Motor neuron (in vitro differentiated cells): Measurements from ENCODE around the gene DOK7. TPM values are rescaled to one million over a fixed set of nuclear protein-coding genes. Genes with fewer than 3 reads are reported as not detected.

Experiments used
- ATAC-seq, 8 experiments: fragments of 200-7000 bp; cut with Tn5 transposase; replicated peaks in 6 of 8; 2 replicates each; pipeline ENCODE4 v1.8.0; 2021; ENCODE audit warnings: mild to moderate bottlenecking in 8 of 8, moderate library complexity in 8 of 8
- H3K27ac ChIP-seq, 2 donors: fragments of 250-450 bp; sonication (Bioruptor Pico); 2 replicates each; pipeline ENCODE4 v1.9.0; 2021; ENCODE audit warnings: antibody characterized with exemption in 2 of 2, mild to moderate bottlenecking in 2 of 2, moderate library complexity in 1 of 2
- H3K4me1 ChIP-seq, 2 donors: fragments of 250-450 bp; sonication (Bioruptor Pico); replicated peaks in 1 of 2; 2 replicates each; pipeline ENCODE4 v1.6.1; 2021; ENCODE audit warnings: antibody characterized with exemption in 2 of 2, mild to moderate bottlenecking in 2 of 2, moderate library complexity in 1 of 2
- H3K4me3 ChIP-seq, 5 donors: fragments of 250-450 bp; sonication (Bioruptor Pico); 2 replicates each; pipeline ENCODE4 v1.9.0; 2021; ENCODE audit warnings: antibody characterized with exemption in 5 of 5, mild to moderate bottlenecking in 5 of 5, moderate library complexity in 4 of 5
- WGBS, 10 experiments: fragments of 450-650 bp; shearing (Covaris generic); methylation state at CpG; one replicate each; pipeline ENCODE4 v1.0.0; 2022; 5-methylcytosine and 5-hydroxymethylcytosine counted together
- in situ Hi-C, 9 experiments: fragments of 400-800 bp; cut with MboI; loops; one replicate each; pipeline ENCODE4 v1.15.0; 2021; ENCODE audit warnings: low sequenced_read_pairs in 9 of 9, low pct_unique_long_range_greater_than_20kb in 2 of 9; ENCODE audit not compliant: unreplicated experiment in 9 of 9
- total RNA-seq, 8 experiments: library from RNA; unstranded; fragments of 300-600 nt; gene quantifications; 2 replicates each; pipeline versions ENCODE4 v1.2.3 to v1.2.4, GENCODE V29; 2022

The DOK7 gene
- total RNA-seq, 8 experiments from 2014 or later = 0.27 to 2.0 (median 0.62) TPM

GRCh38 chr4:3432381-3432790, 30.7 kb upstream of the DOK7 start:
- Histone ChIP-seq H3K4me3 (no peak overlapping the region), H3K27ac (no peak overlapping the region), H3K4me1 (peaks cover 15 to 17% of the 10 kb centered on the region in 2 donors)
- ATAC-seq = no peak
- WGBS, 10 experiments = 83 to 100% methylated on average over 1 of the region's 16 CpGs; no CpG with 5 or more reads in 8 of the 10 experiments
- in situ Hi-C loops = loop anchor here in 1 of 9 experiments (25.0 kb wide), 1 partner anchor 95 kb away; no protein-coding TSS in a partner anchor

- ATAC-seq = no peak
- in situ Hi-C loops = loop anchor here in 1 of 9 experiments (25.0 kb wide), 1 partner anchor 96 kb away; no protein-coding TSS in a partner anchor
- Histone ChIP-seq H3K4me1 (peaks cover 12 to 17% of the 10 kb centered on the region in 2 donors), H3K4me3 (no peak overlapping the region), H3K27ac (no peak overlapping the region)
- WGBS, 10 experiments = 95 to 100% methylated on average over 4 of the region's 32 CpGs; no CpG with 5 or more reads in 8 of the 10 experiments
These were observed 29.8 kb upstream of the DOK7 start for GRCh38 chr4:3433138-3433869.

GRCh38 chr4:3434881-3435685, 28.0 kb upstream of the DOK7 start:
- WGBS, 10 experiments = 83 to 100% methylated on average over 1 of the region's 16 CpGs; no CpG with 5 or more reads in 8 of the 10 experiments
- H3K27ac ChIP-seq = no peak overlapping the region
- in situ Hi-C loops = loop anchor here in 1 of 9 experiments (25.0 kb wide), 1 partner anchor 98 kb away; no protein-coding TSS in a partner anchor
- peak in 5 of 8 experiments; percentile 17 to 72 (median 56) for ATAC-seq
- H3K4me1 ChIP-seq = peaks cover 12 to 17% of the 10 kb centered on the region in 2 donors
- no peak overlapping the region for H3K4me3 ChIP-seq

- H3K4me3 ChIP-seq = no peak overlapping the region
- in situ Hi-C loops = loop anchor here in 1 of 9 experiments (25.0 kb wide), 1 partner anchor 98 kb away; no protein-coding TSS in a partner anchor
- no peak overlapping the region for H3K27ac ChIP-seq
- no CpG with 5 or more reads among the region's 4 CpGs for WGBS, 10 experiments
- no peak for ATAC-seq
- H3K4me1 ChIP-seq = peaks cover 12 to 17% of the 10 kb centered on the region in 2 donors
These were observed 27.5 kb upstream of the DOK7 start for GRCh38 chr4:3435686-3435956.

DNA sequence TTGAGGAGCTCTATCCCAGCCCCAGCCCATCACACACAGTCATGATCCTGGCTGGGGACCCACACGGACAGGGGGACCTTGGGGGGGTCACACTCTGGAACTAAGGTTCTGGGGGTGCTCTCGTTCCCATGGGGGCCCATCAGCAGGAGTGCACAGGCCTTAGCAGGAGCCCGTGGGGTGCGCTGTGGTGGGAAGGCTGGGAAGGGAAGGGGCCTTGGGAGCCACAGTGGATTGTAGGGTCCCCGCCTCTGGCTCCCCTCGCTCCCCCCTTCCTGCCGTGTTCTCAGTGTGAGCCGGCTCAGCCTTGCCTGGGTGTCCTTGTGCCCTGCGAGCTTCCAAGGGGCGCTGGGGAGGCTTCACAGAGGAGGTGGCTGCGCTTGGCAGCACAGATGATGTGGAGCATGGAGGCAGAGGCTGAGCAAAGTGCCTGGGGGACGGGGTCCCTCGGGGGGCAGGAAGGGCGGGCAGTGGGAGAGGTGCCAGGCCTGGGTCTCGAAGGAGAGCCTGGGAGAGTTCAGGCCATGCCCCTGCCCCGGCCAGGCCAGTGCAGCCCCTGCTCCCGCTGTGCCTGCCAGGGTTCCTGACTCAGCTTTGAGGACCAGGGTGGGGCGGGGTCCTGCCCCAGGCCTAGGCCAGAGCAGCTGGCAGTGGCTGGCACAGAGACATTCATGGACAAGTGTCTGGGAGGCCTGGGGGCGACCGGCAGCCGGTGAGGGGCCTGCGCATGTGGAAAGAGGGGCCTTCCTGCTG, 26.9 kb upstream of the DOK7 start:
- in situ Hi-C loops = loop anchor here in 1 of 9 experiments (25.0 kb wide), 1 partner anchor 99 kb away; no protein-coding TSS in a partner anchor
- H3K27ac ChIP-seq = no peak overlapping the region
- ATAC-seq = peak in 3 of 8 experiments; percentile 9 to 12 (median 9)
- no peak overlapping the region for H3K4me3 ChIP-seq
- 85 to 100% (median 100%) methylated on average over 1 to 5 of the region's 22 CpGs; no CpG with 5 or more reads in 6 of the 10 experiments for WGBS, 10 experiments
- H3K4me1 ChIP-seq = peaks cover 12 to 17% of the 10 kb centered on the region in 2 donors

DNA sequence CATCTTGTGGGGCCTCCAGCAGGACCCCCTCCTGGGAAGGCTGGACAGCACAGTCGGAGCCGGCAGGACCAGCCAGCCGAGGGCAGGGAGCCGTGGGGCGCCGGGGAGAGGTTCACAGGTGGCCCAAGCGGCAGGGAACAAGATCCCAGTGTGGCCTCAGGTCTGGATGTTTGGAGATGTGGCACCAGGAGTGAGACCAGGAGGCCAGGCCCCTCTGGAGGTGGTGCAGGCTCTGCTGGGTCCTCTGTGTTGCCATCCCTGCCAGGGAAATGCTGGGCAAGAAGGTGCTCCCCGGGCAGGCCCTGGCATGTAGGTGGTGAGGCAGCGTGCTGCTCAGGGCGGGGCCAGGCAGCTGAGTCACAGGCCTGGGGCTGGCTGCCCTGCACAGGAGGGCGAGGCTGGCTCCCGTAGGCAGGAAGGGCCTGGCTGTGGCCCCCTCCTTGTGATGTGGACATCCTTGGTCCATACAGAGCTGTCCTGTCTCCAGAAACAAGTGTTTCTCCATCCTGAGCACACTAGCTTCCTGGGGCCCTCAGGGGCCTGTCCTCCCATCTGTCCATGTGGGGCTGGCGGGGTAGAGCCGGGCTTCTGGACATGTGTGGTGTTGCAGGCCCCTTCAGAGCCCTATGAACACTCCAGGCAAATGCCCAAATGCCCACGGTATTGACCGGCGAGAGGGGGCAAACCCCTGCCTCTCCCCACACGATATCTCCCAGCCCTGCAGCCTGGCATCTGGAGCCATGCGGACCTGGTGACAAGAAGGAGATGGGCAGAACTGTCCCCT, 26.1 kb upstream of the DOK7 start:
- WGBS, 10 experiments = 80 to 100% (median 89%) methylated on average over 2 to 7 of the region's 19 CpGs; no CpG with 5 or more reads in 6 of the 10 experiments
- Histone ChIP-seq H3K4me1 (peaks cover 12 to 17% of the 10 kb centered on the region in 2 donors), H3K4me3 (no peak overlapping the region), H3K27ac (no peak overlapping the region)
- peak in 6 of 8 experiments; percentile 14 to 90 (median 62) for ATAC-seq
- in situ Hi-C loops = loop anchor here in 1 of 9 experiments (25.0 kb wide), 1 partner anchor 100 kb away; no protein-coding TSS in a partner anchor

DNA sequence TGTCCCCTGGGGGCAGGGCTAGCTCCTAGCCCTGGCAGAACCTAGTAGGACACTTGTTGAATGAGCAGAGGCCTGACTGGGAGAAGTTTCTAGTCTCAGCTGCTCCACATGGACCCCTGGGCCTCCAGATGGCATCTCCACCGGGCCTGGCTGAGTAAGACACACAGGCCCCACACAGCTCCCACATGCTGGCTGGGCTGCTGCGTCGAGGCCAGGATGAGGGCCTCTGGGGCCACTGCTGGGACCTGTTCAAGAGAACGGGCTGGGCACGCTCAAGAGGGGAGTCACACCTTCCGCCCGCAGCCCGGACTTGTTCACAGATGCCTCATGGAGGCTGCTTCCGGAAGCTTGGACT, 25.5 kb upstream of the DOK7 start:
- in situ Hi-C loops = loop anchor here in 1 of 9 experiments (25.0 kb wide), 1 partner anchor 100 kb away; no protein-coding TSS in a partner anchor
- no peak overlapping the region for H3K4me3 ChIP-seq
- no peak overlapping the region for H3K27ac ChIP-seq
- peaks cover 12 to 17% of the 10 kb centered on the region in 2 donors for H3K4me1 ChIP-seq
- ATAC-seq = no peak
- 70 to 100% (median 83%) methylated on average over 1 to 5 of the region's 9 CpGs; no CpG with 5 or more reads in 7 of the 10 experiments for WGBS, 10 experiments

DNA sequence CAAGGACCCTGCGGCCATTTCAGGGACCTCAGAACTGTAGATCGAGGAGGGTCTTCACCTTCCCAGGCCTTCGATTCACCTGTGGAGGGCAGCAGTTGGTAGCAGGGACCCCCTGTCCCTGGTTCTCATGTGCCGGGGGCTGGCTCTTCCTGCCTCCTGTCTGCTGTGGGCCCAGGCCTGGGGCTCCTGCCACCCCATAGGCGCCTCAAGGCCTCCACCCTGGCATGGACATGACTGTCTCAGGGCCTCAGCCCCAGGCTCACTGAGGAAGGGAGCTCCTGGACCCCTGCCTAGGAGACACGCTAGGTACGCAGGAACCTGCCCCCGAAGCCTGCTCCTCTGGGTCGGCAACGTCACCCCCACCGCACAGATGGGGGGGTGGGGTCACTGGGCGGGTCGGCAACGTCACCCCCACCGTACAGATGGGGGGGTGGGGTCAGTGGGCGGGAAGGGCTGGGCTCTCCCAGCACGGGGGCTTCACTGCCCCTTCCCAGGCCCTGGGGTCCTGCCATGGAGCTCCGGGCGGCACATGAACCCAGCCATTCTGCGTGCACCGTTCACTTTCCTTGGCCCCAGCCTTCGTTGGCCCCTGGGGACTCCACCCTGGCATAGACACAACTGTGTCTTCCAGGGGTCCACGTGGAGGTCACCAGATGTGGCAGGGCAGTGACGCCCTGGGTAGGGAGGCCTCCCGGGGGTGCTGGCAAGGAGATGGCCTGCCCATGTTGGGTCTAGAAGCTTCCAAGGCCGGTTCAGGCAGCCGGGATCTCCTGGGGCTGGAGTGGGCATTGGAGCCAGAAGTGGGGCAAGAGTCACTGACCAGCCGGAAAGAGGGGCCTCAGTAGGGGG, 24.9 kb upstream of the DOK7 start:
- no peak for ATAC-seq
- WGBS, 10 experiments = 87% methylated on average over 3 of the region's 28 CpGs; no CpG with 5 or more reads in 9 of the 10 experiments

GRCh38 chr4:3438847-3439180, 24.3 kb upstream of the DOK7 start:
- no CpG with 5 or more reads among the region's 10 CpGs for WGBS, 10 experiments
- no peak for ATAC-seq
- in situ Hi-C loops = loop anchor here in 1 of 9 experiments (25.0 kb wide), 1 partner anchor 102 kb away; no protein-coding TSS in a partner anchor
- Histone ChIP-seq H3K4me3 (no peak overlapping the region), H3K4me1 (peaks cover 12 to 17% of the 10 kb centered on the region in 2 donors), H3K27ac (no peak overlapping the region)

More for the DNA sequence above, 24.9 kb upstream of the DOK7 start:
- Histone ChIP-seq H3K27ac (no peak overlapping the region), H3K4me1 (peaks cover 12 to 17% of the 10 kb centered on the region in 2 donors), H3K4me3 (no peak overlapping the region)
- in situ Hi-C loops = loop anchor here in 1 of 9 experiments (25.0 kb wide), 1 partner anchor 101 kb away; no protein-coding TSS in a partner anchor

DNA sequence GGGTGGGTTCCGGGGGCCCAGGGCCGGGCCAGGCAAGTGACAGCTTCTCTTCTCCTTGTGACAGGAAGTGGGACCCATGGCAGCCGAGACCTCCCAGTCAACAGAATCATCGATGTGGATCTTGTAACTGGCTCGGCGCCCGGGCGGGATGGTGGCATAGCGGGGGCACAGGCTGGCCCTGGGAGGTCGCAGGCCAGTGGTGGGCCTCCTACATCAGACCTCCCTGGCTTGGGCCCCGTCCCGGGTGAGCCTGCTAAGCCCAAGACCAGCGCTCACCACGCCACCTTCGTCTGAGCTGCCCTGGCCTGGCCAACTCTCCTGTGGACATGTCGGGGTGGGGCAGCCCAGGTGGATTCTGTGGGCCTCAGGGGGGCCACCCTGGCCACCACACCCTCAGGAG, 23.7 kb upstream of the DOK7 start:
- in situ Hi-C loops = loop anchor here in 1 of 9 experiments (25.0 kb wide), 1 partner anchor 102 kb away; no protein-coding TSS in a partner anchor
- H3K27ac ChIP-seq = no peak overlapping the region
- 100% methylated on average over 4 of the region's 16 CpGs; no CpG with 5 or more reads in 9 of the 10 experiments for WGBS, 10 experiments
- ATAC-seq = no peak
- peaks cover 12 to 14% of the 10 kb centered on the region in 2 donors for H3K4me1 ChIP-seq
- H3K4me3 ChIP-seq = no peak overlapping the region

DNA sequence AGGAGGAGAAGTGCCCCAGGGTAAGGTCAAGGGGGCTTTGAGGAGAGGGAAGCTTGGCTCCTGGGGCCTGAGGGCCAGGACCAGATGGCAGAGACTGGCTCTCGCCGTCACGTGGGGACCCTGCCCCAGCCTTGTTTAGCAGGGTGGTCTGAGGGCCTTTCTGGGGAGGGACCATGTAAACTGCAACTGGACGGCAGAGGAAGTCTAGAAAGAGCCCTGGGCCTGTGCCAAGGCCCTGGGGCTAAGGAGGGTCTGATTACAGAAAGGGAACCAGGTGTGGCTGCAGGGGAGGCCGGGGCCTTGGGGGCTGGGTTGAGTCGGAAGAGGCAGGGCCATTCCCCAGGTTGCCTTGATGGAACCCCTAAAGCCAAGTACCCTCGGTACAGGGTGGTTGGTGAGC, 23.1 kb upstream of the DOK7 start:
- Histone ChIP-seq H3K4me1 (peaks cover 7% of the 10 kb centered on the region in 2 donors), H3K4me3 (no peak overlapping the region), H3K27ac (no peak overlapping the region)
- in situ Hi-C loops = loop anchor here in 2 of 9 experiments (10.0 to 25.0 kb wide), 2 partner anchors 95 to 103 kb away; no protein-coding TSS in a partner anchor
- 100% methylated on average over 1 of the region's 7 CpGs; no CpG with 5 or more reads in 9 of the 10 experiments for WGBS, 10 experiments
- ATAC-seq = no peak
